A549 (cell line): ENCODE data around the gene OR10A2. TPM values are rescaled to one million over a fixed set of nuclear protein-coding genes. Genes with fewer than 3 reads are reported as not detected.

Experiments
- ATAC-seq, 2 experiments: fragments of 200-7000 bp in 1 of 2; fragments of >200 bp in 1 of 2; cut with Nextera tagmentation in 1 of 2; cut with Tn5 transposase in 1 of 2; 3 replicates each; pipeline versions ENCODE4 v1.8.0 to v1.9.1; 2018 to 2020; ENCODE audit warnings: mild to moderate bottlenecking in 1 of 2, moderate library complexity in 1 of 2
- CTCF ChIA-PET: fragments of 300-600 bp; sonication (Branson Sonifier 250); formaldehyde crosslinking; extraction: SDS; loops from one replicate; lab custom pipeline; 2021; ENCODE audit warnings: antibody characterized with exemption, inconsistent platforms; lab: Yijun Ruan, JAX
- POLR2A ChIA-PET: fragments of 350-600 bp; formaldehyde crosslinking; extraction: SDS; loops from one replicate; lab custom pipeline; 2021; ENCODE audit warnings: antibody characterized with exemption, inconsistent platforms; lab: Yijun Ruan, JAX
- DNase-seq, 2 experiments: peaks; one replicate each; pipeline versions ENCODE4 v3.0.0 to v3.0.0-alpha.2; 2011 to 2016; ENCODE audit warnings: low read depth in 1 of 2, low spot score in 1 of 2
- FAIRE-seq: peaks from 2 replicates; lab custom pipeline; 2011; peaks lifted over from hg19 to GRCh38; lab: Jason Lieb, UNC
- H3K27ac ChIP-seq, 2 experiments: fragments of >200 bp; sonication (Bioruptor Twin); formaldehyde crosslinking; 3 replicates each; pipeline ENCODE4 v1.5.1; 2016 to 2017
- H3K4me1 ChIP-seq: fragments of >200 bp; sonication (Bioruptor Twin); formaldehyde crosslinking; 3 replicates; pipeline ENCODE4 v1.6.1; 2016
- H3K4me2 ChIP-seq: fragments of >200 bp; sonication (Bioruptor Twin); formaldehyde crosslinking; 3 replicates; pipeline ENCODE4 v1.6.1; 2016
- H3K4me3 ChIP-seq: fragments of >200 bp; sonication (Bioruptor Twin); formaldehyde crosslinking; 3 replicates; pipeline ENCODE4 v1.5.1; 2016
- H3K9me3 ChIP-seq: fragments of >200 bp; sonication (Bioruptor Twin); formaldehyde crosslinking; 3 replicates; pipeline ENCODE4 v1.6.1; 2016
- BHLHE40 ChIP-seq: IDR thresholded peaks from 2 replicates; pipeline ENCODE4 v1.6.1; 2012; ENCODE audit warnings: low read depth, low read length, inconsistent platforms
- CBX8 ChIP-seq: fragments of 200-600 bp; sonication (generic); IDR thresholded peaks from 2 replicates; pipeline ENCODE4 v1.6.1; 2016
- CHD2 ChIP-seq: fragments of 150-350 bp; IDR thresholded peaks from 2 replicates; pipeline ENCODE4 v1.6.1; 2014; ENCODE audit warnings: low read length; ENCODE audit not compliant: partially characterized antibody
- CHD4 ChIP-seq: fragments of 200-600 bp; sonication (generic); IDR thresholded peaks from 2 replicates; pipeline ENCODE4 v1.6.1; 2016; ENCODE audit warnings: antibody characterized with exemption, mild to moderate bottlenecking, borderline replicate concordance
- E2F6 ChIP-seq: IDR thresholded peaks from 2 replicates; pipeline ENCODE4 v1.6.1; 2012; ENCODE audit warnings: low read depth, borderline replicate concordance
- EHF ChIP-seq: fragments of 250-450 bp; sonication (Bioruptor Pico); IDR thresholded peaks from 2 replicates; pipeline ENCODE4 v1.5.0; 2020; ENCODE audit warnings: mild to moderate bottlenecking
- EHMT2 ChIP-seq: fragments of 200-600 bp; sonication (generic); IDR thresholded peaks from 2 replicates; pipeline ENCODE4 v1.6.1; 2016; ENCODE audit warnings: antibody characterized with exemption, low read depth, mild to moderate bottlenecking, moderate library complexity
- ELK1 ChIP-seq: fragments of 150-350 bp; IDR thresholded peaks from 2 replicates; pipeline ENCODE4 v1.6.1; 2014; ENCODE audit warnings: low read depth, mild to moderate bottlenecking, low read length
- EP300 ChIP-seq, 2 experiments: fragments of >200 bp; sonication (Bioruptor Twin); formaldehyde crosslinking; IDR thresholded peaks; 2 replicates in 1 of 2; 3 replicates in 1 of 2; pipeline ENCODE4 v1.6.1; 2016 to 2017
- ESRRA ChIP-seq: fragments of 150-350 bp; IDR thresholded peaks from 2 replicates; pipeline ENCODE4 v1.6.1; 2014; ENCODE audit warnings: mild to moderate bottlenecking, low read length, borderline replicate concordance
- FOSB ChIP-seq: fragments of 250-450 bp; sonication (Bioruptor Pico); IDR thresholded peaks from 2 replicates; pipeline ENCODE4 v1.5.0; 2020; ENCODE audit warnings: mild to moderate bottlenecking, moderate library complexity
- HDAC2 ChIP-seq: fragments of 200-600 bp; sonication (generic); IDR thresholded peaks from 2 replicates; pipeline ENCODE4 v1.6.1; 2016
- HEYL ChIP-seq: fragments of 250-450 bp; sonication (Bioruptor Pico); IDR thresholded peaks from 2 replicates; pipeline ENCODE4 v1.8.0; 2021; ENCODE audit warnings: mild to moderate bottlenecking, moderate library complexity
- HMGXB4 ChIP-seq: fragments of 250-450 bp; sonication (Bioruptor Pico); IDR thresholded peaks from 2 replicates; pipeline ENCODE4 v1.5.0; 2021; ENCODE audit warnings: mild to moderate bottlenecking, moderate library complexity, borderline replicate concordance
- HOXA7 ChIP-seq: fragments of 250-450 bp; sonication (Bioruptor Pico); IDR thresholded peaks from 2 replicates; pipeline ENCODE4 v1.5.0; 2020; ENCODE audit warnings: mild to moderate bottlenecking, moderate library complexity
- MYC ChIP-seq: IDR thresholded peaks from 2 replicates; pipeline ENCODE4 v1.6.1; 2012; ENCODE audit warnings: mild to moderate bottlenecking, inconsistent platforms, low read length, improper control_type of control experiment, borderline replicate concordance
- NFE2L2 ChIP-seq: fragments of 150-350 bp; conservative IDR thresholded peaks from 2 replicates; pipeline ENCODE4 v1.6.1; 2014; ENCODE audit warnings: low read length
- NPAS2 ChIP-seq: fragments of 250-450 bp; sonication (Bioruptor Pico); IDR thresholded peaks from 2 replicates; pipeline ENCODE4 v1.8.0; 2022; ENCODE audit warnings: mild to moderate bottlenecking, moderate library complexity, borderline replicate concordance
- PBX3 ChIP-seq: IDR thresholded peaks from 2 replicates; pipeline ENCODE4 v1.6.1; 2012
- POLR2A ChIP-seq: IDR thresholded peaks from 2 replicates; pipeline ENCODE4 v1.6.1; 2012; ENCODE audit warnings: mild to moderate bottlenecking, low read length
- POLR2AphosphoS2 ChIP-seq: conservative IDR thresholded peaks from 2 replicates; pipeline ENCODE4 v1.6.1; 2012; ENCODE audit warnings: low read length, improper control_type of control experiment, inconsistent platforms
- RARB ChIP-seq: fragments of 250-450 bp; sonication (Bioruptor Pico); IDR thresholded peaks from 2 replicates; pipeline ENCODE4 v1.8.0; 2021; ENCODE audit warnings: mild to moderate bottlenecking, moderate library complexity
- RFX5 ChIP-seq: fragments of 450-650 bp; IDR thresholded peaks from 2 replicates; pipeline ENCODE4 v1.7.1; 2014; ENCODE audit warnings: antibody characterized with exemption, mild to moderate bottlenecking, moderate library complexity
- RNF2 ChIP-seq: fragments of 200-600 bp; sonication (generic); IDR thresholded peaks from 2 replicates; pipeline ENCODE4 v1.6.1; 2016; ENCODE audit warnings: low read depth, mild to moderate bottlenecking, antibody characterized with exemption, moderate library complexity, borderline replicate concordance
- TFCP2L1 ChIP-seq: fragments of 250-450 bp; sonication (Bioruptor Pico); IDR thresholded peaks from 2 replicates; pipeline ENCODE4 v1.5.0; 2021; ENCODE audit warnings: mild to moderate bottlenecking
- ZNF302 ChIP-seq: fragments of 250-450 bp; sonication (Bioruptor Pico); IDR thresholded peaks from 2 replicates; pipeline ENCODE4 v1.9.0; 2021; ENCODE audit warnings: inconsistent platforms, mild to moderate bottlenecking, moderate library complexity
- ZSCAN20 ChIP-seq: fragments of 250-450 bp; sonication (Bioruptor Pico); IDR thresholded peaks from 2 replicates; pipeline ENCODE4 v1.8.0; 2022; ENCODE audit warnings: mild to moderate bottlenecking, moderate library complexity
- WGBS: methylation state at CpG from one replicate; pipeline ENCODE4 v1.1.6; 2017; ENCODE audit errors: missing lambda C conversion rate; 5-methylcytosine and 5-hydroxymethylcytosine counted together
- polyA plus RNA-seq, 4 experiments: library from polyadenylated mRNA; depleted of rRNA in 3 of 4; stranded (reverse); fragments of >200 nt; fragmentation: RNase III in 1 of 4; extraction: RNeasy Plus Mini Kit Qiagen cat#74134 plus additional on column Dnase treatment in 1 of 4; gene quantifications; 2 replicates in 3 of 4; 3 replicates in 1 of 4; pipeline ENCODE4 v1.2.3, GENCODE V29; 2011 to 2017
- TF ChIP-seq, protein P1 (sequence below): fragments of >200 bp; sonication (Bioruptor Twin); formaldehyde crosslinking; IDR thresholded peaks from 3 replicates; pipeline ENCODE4 v1.6.1; 2016

OR10A2 gene
- polyA plus RNA-seq, 2 of the 4 experiments (the other 2 are of a cell fraction) = not detected

DNA sequence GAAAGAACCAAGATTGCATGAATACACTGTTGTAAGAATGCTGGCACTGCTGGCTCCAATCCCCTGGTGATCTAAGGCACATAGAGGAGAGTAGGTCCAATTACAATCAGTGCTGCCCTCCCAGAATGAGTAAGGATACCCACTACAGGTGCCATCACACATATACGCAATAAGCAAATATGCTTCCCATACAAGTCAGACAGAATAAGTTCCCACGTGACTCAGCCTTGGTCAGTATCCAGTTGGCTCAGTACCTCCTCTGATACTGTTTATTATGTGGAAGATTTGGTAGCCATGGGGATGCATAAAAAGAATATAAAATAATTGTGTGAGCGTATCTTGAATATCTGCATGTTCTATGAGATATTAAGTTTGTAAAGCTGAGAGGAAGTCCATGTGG, 49.1 kb downstream of the OR10A2 start (continued):
- TF ChIP-seq E2F6 (no peak), BHLHE40 (no peak), CHD2 (no peak), CHD4 (no peak)

GRCh38 chr11:6919698-6920097, 56.8 kb downstream of the OR10A2 start:
- FAIRE-seq = no peak
- H3K4me2 ChIP-seq = no peak overlapping the region
- ChIA-PET CTCF (no interaction called here), POLR2A (no interaction called here)
- H3K9me3 ChIP-seq = no peaks in the 10 kb centered on the region
- no peak overlapping the region for H3K4me3 ChIP-seq
- TF ChIP-seq POLR2AphosphoS2 (no peak), EHMT2 (no peak), RFX5 (no peak), HDAC2 (no peak), POLR2A (no peak), ZNF302 (no peak), PBX3 (no peak), ELK1 (no peak), TFCP2L1 (CRISPR knock-in tag) (no peak), RNF2 (no peak), HEYL (CRISPR knock-in tag) (no peak), CBX8 (no peak)
- no peak overlapping the region for H3K27ac ChIP-seq
- 0% methylated on average over 2 of the region's 2 CpGs for WGBS
- no peaks in the 10 kb centered on the region for H3K4me1 ChIP-seq
- no peak for ATAC-seq
- DNase-seq = no peak

DNA sequence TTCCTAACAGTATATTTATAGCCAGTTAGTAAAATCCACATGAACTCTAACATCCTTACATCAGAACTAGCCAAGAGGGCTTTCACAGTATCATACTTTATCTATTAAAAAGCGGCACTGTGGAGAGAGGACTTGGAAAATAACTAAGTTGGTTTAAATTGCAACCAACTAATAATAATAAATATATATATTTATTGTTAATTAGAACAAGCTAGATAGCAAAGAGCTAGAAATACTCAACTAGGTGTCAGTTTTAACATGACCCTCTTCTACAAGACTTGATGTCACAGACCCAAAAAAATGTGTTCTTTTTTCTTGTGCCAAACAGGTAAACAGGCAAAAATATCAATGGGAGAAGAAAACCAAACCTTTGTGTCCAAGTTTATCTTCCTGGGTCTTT, 57.8 kb downstream of the OR10A2 start, which contains the start of gene OR2D3:
Gene OR2D3 (plus strand): TSS at position 301 of the 400 bp plus-strand sequence. CDS start 0 bp downstream, at position 301.
- DNase-seq = no peak
- WGBS = 8% methylated on average over 1 of the region's 1 CpG
- TF ChIP-seq CHD2 (no peak), MYC (no peak), HMGXB4 (no peak), FOSB (no peak), NFE2L2 (no peak), EHF (CRISPR knock-in tag) (no peak), ESRRA (no peak), HOXA7 (CRISPR knock-in tag) (no peak), RARB (CRISPR knock-in tag) (no peak), ZSCAN20 (CRISPR knock-in tag) (no peak), ELK1 (no peak), NPAS2 (CRISPR knock-in tag) (no peak), EP300 (IDR thresholded peaks at IDR 0.05) (no peak)
- TF ChIP-seq, protein P1, sequence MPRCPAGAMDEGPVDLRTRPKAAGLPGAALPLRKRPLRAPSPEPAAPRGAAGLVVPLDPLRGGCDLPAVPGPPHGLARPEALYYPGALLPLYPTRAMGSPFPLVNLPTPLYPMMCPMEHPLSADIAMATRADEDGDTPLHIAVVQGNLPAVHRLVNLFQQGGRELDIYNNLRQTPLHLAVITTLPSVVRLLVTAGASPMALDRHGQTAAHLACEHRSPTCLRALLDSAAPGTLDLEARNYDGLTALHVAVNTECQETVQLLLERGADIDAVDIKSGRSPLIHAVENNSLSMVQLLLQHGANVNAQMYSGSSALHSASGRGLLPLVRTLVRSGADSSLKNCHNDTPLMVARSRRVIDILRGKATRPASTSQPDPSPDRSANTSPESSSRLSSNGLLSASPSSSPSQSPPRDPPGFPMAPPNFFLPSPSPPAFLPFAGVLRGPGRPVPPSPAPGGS = no peak
- no peak for FAIRE-seq
- Histone ChIP-seq H3K4me1 (no peaks in the 10 kb centered on the region), H3K4me2 (no peak within 1 kb of the TSS), H3K9me3 (no peaks in the 10 kb centered on the region), H3K4me3 (no peak within 1 kb of the TSS), H3K27ac (no peak within 1 kb of the TSS)
- ChIA-PET CTCF (no interaction called here), POLR2A (no interaction called here)
- no peak for ATAC-seq
